HG03175 (cell line): Measurements from ENCODE around the gene NCAM1.
"Not testable (repeated sequence)": the region's sequence is repeated elsewhere in the genome, so short reads cannot be mapped to it uniquely, and the experiment has no call there.

Experiments
- ATAC-seq: cut with Tn5 transposase; IDR thresholded peaks from one replicate; pipeline ENCODE4 v1.9.1; 2021; ENCODE audit warnings: mild to moderate bottlenecking, moderate library complexity; ENCODE audit not compliant: unreplicated experiment

The NCAM1 gene

GRCh38 chr11:113018913-113019312 lies 57.7 kb downstream of the NCAM1 start:
- ATAC-seq, result no peak

GRCh38 chr11:113019711-113020110 lies 58.5 kb downstream of the NCAM1 start:
- no peak for ATAC-seq

GRCh38 chr11:113021111-113021510 lies 59.9 kb downstream of the NCAM1 start:
- ATAC-seq, result no peak

GRCh38 chr11:113022262-113022661 lies 61.0 kb downstream of the NCAM1 start:
- ATAC-seq, result no peak

- no peak for ATAC-seq
Observed at GRCh38 chr11:113023228-113023627, 62.0 kb downstream of the NCAM1 start.

- ATAC-seq, result no peak
Observed at GRCh38 chr11:113023986-113024385, 62.8 kb downstream of the NCAM1 start.

- no peak for ATAC-seq
Observed at GRCh38 chr11:113026778-113027177, 65.6 kb downstream of the NCAM1 start.

- ATAC-seq, result no peak
Observed at GRCh38 chr11:113034576-113034975, 73.4 kb downstream of the NCAM1 start.

GRCh38 chr11:113035708-113036107 lies 74.5 kb downstream of the NCAM1 start:
- no peak for ATAC-seq

- no peak for ATAC-seq
Observed at GRCh38 chr11:113043698-113044097, 82.5 kb downstream of the NCAM1 start.

- ATAC-seq, result no peak
Observed at GRCh38 chr11:113045146-113045545, 83.9 kb downstream of the NCAM1 start.

GRCh38 chr11:113046866-113047265 lies 85.6 kb downstream of the NCAM1 start:
- no peak for ATAC-seq

GRCh38 chr11:113048820-113049768 lies 87.9 kb downstream of the NCAM1 start:
- no peak for ATAC-seq

- not testable (repeated sequence) for ATAC-seq
Observed at GRCh38 chr11:113053042-113053441, 91.8 kb downstream of the NCAM1 start.

- ATAC-seq, result no peak
Observed at GRCh38 chr11:113057038-113057437, 95.8 kb downstream of the NCAM1 start.

- ATAC-seq, result no peak
Observed at GRCh38 chr11:113059548-113059947, 98.3 kb downstream of the NCAM1 start.

GRCh38 chr11:113065330-113065729 lies 104.1 kb downstream of the NCAM1 start:
- ATAC-seq, result no peak

GRCh38 chr11:113072237-113072858 lies 111.1 kb downstream of the NCAM1 start:
- ATAC-seq, result no peak

GRCh38 chr11:113073290-113073953 lies 112.2 kb downstream of the NCAM1 start:
- ATAC-seq, result no peak

GRCh38 chr11:113075586-113076095 lies 114.4 kb downstream of the NCAM1 start:
- ATAC-seq, result no peak

GRCh38 chr11:113077379-113077778 lies 116.2 kb downstream of the NCAM1 start:
- ATAC-seq, result no peak
